NCI-H1417 (cell line): ENCODE data around the gene GPR17.
A peak's percentile ranks its signal among the peaks of the same experiment; 100 is the strongest.

Experiments
- DNase-seq, 3 experiments: peaks; one replicate each; lab custom pipeline; 2025; lab: John Stamatoyannopoulos, UW

The GPR17 gene

GRCh38 chr2:127614731-127615130, 31.2 kb upstream of the GPR17 start:
- no peak for DNase-seq

GRCh38 chr2:127615511-127616166, 30.3 kb upstream of the GPR17 start:
- DNase-seq: no peak

GRCh38 chr2:127618551-127619202, 27.3 kb upstream of the GPR17 start:
- no peak for DNase-seq

DNA sequence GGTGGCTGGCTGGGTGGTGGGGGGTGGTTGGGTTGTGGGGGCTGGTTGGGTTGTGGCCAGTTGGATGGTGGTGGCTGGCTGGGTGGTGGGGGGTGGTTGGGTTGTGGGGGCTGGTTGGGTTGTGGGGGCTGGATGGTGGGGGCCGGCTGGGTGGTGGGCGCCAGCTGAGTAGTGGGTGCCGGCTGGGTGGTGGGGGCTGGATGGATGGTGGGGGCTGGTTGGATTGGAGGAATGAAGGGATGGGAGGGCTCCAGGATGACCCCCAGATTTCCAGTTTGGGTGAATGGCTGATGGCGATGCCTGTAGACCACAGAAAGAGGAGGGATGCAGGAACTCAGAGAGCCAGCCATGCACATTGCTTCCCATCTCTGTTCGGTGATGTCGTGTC, 26.8 kb upstream of the GPR17 start:
- DNase-seq: no peak

- DNase-seq: no peak
Observed at GRCh38 chr2:127619877-127620705, 25.9 kb upstream of the GPR17 start.

- DNase-seq: no peak
Observed at GRCh38 chr2:127620866-127621265, 25.1 kb upstream of the GPR17 start.

GRCh38 chr2:127621981-127622431, 23.9 kb upstream of the GPR17 start:
- DNase-seq: no peak

DNA sequence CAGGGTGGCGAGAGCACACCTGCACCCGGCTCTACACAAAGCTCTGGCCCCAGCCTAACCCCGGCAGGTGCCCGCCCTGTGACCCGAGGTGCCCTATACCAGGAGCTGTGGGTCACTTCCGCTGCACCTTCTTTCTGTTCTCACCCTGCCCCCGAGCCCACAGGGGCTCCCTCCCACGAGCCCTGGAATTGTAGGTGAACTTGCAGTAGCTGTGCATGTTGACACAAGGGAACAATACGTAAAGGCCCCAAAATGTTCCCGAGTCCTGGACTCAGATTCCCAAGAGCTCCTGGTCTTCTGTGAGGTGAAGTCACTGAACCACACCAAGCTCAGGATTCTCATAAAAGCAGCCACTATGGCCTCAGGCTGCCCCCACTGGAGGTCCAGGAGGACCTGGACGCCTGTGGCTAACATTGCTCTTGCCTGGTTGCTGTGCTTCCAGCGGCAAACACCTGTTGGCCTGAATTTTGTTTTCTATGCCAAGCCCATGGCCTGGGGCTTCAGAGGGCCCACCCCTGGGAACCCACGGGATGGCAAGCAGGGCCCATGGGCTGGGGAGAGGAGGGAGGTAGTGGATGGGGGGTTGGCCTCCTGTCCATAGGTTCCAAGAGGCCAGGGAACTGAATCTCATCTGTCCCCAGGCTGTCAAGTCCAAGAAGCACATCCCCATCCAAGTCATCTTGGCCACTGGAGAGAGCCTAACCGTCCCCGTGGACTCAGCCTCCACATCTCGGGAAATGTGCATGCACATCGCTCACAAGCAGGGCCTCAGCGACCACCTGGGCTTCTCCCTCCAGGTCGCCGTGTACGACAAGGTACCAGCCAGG, 23.2 kb upstream of the GPR17 start:
- no peak for DNase-seq

DNA sequence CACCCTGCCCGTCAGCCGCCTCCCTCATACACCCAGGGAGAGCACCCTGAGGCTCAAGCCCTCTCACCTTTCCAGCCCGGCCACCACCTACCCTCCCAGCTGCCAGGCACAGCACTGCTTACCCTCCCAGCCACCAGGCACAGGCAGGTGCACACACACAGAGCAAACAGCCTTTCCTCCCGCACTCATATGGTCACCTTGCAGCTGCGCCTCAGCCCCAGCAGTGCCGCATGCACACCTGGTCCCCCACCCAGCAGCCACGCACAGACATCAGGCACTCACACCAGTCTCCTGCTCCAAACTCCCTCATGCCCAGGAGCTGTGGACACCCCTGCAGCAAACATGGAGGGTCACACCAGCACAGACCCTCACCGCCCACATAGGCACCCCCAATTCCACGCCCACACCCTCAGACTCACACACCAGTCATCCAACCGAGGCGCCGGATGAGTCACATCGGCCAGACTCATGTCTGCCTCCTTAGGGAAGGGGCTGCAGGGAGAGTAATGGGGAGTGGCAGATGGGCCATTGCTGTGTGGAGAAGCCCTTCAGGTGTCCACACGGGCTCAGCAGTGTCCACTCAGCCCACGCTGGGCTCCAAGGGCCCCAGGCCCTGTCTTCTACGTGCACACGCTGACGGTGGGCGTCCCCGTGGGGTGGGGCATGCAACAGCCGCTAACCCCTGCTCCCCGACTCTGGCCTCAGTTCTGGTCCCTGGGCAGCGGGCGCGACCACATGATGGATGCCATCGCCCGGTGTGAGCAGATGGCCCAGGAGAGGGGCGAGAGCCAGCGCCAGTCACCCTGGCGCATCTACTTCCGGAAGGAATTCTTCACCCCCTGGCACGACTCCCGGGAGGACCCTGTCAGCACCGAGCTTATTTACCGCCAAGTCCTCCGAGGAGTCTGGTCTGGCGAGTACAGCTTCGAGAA, 22.3 kb upstream of the GPR17 start:
- peak in 2 of 3 experiments; percentile 37 to 60 for DNase-seq

GRCh38 chr2:127624320-127624755, 21.6 kb upstream of the GPR17 start:
- no peak for DNase-seq

- DNase-seq: no peak
Observed at GRCh38 chr2:127624756-127625571, 21.0 kb upstream of the GPR17 start.

GRCh38 chr2:127625572-127625951, 20.4 kb upstream of the GPR17 start:
- DNase-seq: no peak

GRCh38 chr2:127626175-127626574, 19.8 kb upstream of the GPR17 start:
- no peak for DNase-seq

DNA sequence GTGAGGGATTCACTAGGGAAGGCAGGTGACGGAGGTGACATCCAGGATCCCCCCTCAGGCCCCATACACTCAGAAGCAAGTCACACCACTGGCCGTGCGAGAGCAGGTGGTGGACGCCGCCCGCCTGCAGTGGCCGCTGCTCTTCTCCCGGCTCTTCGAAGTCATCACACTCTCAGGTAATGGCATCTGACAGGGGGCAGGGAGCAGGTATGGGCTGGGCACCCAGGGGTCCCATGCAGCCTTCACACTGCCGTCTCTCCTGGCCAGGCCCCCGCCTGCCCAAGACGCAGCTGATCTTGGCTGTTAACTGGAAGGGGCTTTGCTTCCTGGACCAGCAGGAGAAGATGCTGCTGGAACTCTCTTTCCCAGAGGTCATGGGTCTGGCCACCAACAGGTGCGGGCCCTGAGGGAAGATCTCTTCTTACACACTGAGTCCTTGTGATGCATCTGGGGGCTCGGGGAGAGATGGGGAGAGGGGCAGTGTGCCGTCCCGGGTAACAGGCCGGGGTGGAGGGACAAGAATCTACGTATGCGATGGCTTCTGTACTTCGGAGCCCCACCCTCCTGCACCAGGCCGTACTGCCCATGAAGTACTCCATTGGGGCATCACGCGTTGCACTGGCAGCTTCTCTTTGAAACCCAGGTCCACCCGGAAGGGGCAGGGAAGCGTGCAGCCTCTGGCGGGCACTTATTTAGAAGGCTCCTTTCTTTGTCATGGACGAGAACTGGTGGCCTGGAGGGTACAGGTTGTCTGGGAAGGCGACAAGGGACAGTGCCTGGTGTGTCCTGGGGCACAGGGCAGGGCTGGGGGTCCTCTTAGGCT, 18.8 kb upstream of the GPR17 start:
- DNase-seq: no peak

GRCh38 chr2:127627740-127628571, 18.0 kb upstream of the GPR17 start:
- no peak for DNase-seq

DNA sequence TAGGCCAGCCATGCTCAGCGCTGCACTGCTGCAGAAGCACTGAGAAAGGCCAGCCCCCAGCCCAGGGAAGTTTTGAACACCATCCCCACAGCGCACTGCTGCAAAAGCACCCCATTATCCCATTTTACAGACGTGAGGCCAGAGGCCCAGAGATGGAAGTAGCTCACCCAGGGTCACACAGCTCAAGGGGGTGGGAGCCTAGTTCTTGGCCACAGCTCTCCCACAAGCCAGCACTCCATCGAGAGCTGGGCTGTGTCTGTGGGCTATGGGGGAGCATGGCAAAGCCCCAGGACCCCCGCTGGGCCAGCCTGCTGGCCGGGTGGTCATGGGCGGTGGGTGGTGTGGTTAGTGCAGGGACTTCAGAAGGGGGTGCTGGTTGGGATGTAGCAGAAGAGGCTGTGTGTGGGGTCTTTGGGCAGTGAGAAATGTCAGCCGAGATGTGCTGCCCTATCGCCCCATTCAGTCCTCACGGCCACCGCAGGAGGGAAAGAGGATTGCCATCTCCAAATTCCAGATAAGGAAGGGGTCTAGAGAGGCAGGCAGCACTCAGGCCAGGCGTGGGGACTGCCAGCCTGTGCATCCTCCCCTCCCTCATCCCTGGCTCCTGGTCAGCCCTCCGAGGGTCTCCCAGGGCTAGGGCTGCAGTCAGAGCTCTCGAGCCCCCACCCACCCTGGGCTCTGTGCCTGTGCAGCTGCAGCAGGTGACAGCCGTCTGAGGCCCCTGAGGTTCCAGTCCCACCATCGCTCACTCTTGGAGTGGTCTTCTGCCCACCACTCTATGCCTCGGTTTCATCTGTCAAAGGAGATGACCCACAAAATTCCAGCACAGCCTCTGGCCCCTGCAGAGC, 17.0 kb upstream of the GPR17 start:
- no peak for DNase-seq

DNA sequence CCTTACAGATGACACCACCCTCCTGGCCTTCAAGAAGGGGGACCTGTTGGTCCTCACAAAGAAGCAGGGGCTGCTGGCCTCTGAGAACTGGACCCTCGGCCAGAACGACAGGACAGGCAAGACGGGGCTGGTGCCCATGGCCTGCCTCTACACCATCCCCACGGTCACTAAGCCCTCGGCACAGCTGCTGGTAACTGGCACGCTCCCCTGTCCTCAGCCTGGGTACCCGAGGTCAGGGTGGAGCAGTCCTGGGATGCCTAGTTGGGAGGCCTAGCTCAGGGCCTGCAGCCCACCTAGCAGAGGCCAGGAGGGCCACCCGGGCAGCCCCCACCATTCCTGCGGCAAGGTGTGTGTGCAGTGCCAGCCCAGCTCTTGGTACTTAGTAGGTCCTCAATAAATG, 16.3 kb upstream of the GPR17 start:
- no peak for DNase-seq
